ENCODE measurements around the gene ZNF398.

GRCh38 chr7:149154056-149154455 lies 6.8 kb downstream of the ZNF398 start:
- TF ChIP-seq, protein P1, sequence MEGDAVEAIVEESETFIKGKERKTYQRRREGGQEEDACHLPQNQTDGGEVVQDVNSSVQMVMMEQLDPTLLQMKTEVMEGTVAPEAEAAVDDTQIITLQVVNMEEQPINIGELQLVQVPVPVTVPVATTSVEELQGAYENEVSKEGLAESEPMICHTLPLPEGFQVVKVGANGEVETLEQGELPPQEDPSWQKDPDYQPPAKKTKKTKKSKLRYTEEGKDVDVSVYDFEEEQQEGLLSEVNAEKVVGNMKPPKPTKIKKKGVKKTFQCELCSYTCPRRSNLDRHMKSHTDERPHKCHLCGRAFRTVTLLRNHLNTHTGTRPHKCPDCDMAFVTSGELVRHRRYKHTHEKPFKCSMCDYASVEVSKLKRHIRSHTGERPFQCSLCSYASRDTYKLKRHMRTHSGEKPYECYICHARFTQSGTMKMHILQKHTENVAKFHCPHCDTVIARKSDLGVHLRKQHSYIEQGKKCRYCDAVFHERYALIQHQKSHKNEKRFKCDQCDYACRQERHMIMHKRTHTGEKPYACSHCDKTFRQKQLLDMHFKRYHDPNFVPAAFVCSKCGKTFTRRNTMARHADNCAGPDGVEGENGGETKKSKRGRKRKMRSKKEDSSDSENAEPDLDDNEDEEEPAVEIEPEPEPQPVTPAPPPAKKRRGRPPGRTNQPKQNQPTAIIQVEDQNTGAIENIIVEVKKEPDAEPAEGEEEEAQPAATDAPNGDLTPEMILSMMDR (IDR thresholded peaks at IDR 0.05; ENCODE audit: insufficient read depth, low read length) = no peak
- no peak for TF ChIP-seq POLR2AphosphoS5 (IDR thresholded peaks at IDR 0.05; ENCODE audit: low read depth)

All from HL-60 (cell line).